Breast epithelium (tissue), 3 donors: ENCODE measurements around the gene SYCP2L.

Experiments used
- POLR2AphosphoS5 ChIP-seq, 3 donors: sonication (generic); formaldehyde crosslinking; IDR thresholded peaks; one replicate each; pipeline ENCODE4 v1.6.1; 2017; ENCODE audit warnings: antibody characterized with exemption in 3 of 3
- TF ChIP-seq, protein P1 (sequence below), 3 donors: fragments of 450-650 bp; IDR thresholded peaks; one replicate each; pipeline ENCODE4 v1.5.1; 2016 to 2017; ENCODE audit warnings: antibody characterized with exemption in 3 of 3, mild to moderate bottlenecking in 3 of 3, moderate library complexity in 3 of 3

- TF ChIP-seq, protein P1, sequence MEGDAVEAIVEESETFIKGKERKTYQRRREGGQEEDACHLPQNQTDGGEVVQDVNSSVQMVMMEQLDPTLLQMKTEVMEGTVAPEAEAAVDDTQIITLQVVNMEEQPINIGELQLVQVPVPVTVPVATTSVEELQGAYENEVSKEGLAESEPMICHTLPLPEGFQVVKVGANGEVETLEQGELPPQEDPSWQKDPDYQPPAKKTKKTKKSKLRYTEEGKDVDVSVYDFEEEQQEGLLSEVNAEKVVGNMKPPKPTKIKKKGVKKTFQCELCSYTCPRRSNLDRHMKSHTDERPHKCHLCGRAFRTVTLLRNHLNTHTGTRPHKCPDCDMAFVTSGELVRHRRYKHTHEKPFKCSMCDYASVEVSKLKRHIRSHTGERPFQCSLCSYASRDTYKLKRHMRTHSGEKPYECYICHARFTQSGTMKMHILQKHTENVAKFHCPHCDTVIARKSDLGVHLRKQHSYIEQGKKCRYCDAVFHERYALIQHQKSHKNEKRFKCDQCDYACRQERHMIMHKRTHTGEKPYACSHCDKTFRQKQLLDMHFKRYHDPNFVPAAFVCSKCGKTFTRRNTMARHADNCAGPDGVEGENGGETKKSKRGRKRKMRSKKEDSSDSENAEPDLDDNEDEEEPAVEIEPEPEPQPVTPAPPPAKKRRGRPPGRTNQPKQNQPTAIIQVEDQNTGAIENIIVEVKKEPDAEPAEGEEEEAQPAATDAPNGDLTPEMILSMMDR (IDR thresholded peaks at IDR 0.05), result no peak
- no peak for TF ChIP-seq POLR2AphosphoS5 (IDR thresholded peaks at IDR 0.05)
Observed at GRCh38 chr6:10972196-10972595, 85.3 kb downstream of the SYCP2L start.
